Hepatocyte (in vitro differentiated cells): ENCODE results near the gene CACNA1C.

ENCODE experiments used
- EZH2 ChIP-seq: fragments of 200-600 bp; sonication (generic); IDR thresholded peaks from 2 replicates; pipeline ENCODE4 v1.6.1; 2016; ENCODE audit warnings: antibody characterized with exemption, mild to moderate bottlenecking, borderline replicate concordance
- TF ChIP-seq, protein P1 (sequence below): fragments of 200-600 bp; sonication (generic); IDR thresholded peaks from 2 replicates; pipeline ENCODE4 v1.5.1; 2016; ENCODE audit warnings: antibody characterized with exemption, mild to moderate bottlenecking; ENCODE audit not compliant: poor library complexity

DNA sequence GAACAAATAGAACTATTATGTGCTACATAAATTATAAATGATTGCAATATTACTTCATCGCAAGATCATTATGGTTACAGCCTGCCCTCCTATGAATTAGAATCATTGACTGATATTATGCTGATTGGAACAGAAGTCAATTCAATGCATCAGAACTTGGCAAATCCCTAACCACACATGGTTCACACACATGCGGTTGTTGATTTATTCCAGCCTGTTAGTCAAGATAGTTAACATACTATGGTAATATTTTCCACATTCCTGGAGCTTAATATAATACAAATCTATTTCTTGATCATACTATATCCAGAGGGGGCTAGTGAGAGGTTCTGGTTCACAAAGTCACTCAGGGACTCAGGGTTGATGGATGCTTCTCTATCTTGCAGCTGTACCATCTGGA is 9.7 kb upstream of the CACNA1C start:
- TF ChIP-seq, protein P1, sequence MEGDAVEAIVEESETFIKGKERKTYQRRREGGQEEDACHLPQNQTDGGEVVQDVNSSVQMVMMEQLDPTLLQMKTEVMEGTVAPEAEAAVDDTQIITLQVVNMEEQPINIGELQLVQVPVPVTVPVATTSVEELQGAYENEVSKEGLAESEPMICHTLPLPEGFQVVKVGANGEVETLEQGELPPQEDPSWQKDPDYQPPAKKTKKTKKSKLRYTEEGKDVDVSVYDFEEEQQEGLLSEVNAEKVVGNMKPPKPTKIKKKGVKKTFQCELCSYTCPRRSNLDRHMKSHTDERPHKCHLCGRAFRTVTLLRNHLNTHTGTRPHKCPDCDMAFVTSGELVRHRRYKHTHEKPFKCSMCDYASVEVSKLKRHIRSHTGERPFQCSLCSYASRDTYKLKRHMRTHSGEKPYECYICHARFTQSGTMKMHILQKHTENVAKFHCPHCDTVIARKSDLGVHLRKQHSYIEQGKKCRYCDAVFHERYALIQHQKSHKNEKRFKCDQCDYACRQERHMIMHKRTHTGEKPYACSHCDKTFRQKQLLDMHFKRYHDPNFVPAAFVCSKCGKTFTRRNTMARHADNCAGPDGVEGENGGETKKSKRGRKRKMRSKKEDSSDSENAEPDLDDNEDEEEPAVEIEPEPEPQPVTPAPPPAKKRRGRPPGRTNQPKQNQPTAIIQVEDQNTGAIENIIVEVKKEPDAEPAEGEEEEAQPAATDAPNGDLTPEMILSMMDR = no peak
- no peak for TF ChIP-seq EZH2
